H9 (cell line): ENCODE results near the gene GLCE. TPM values are rescaled to one million over a fixed set of nuclear protein-coding genes. Genes with fewer than 3 reads are reported as not detected.

Experiments used
- DNase-seq: peaks from one replicate; pipeline ENCODE4 v3.0.0-alpha.2; 2017
- H2AFZ ChIP-seq: one replicate; pipeline ENCODE4 v1.6.1; 2013; ENCODE audit warnings: mild to moderate bottlenecking, low read length, control low read depth, moderate library complexity
- H2AK5ac ChIP-seq: 2 replicates; pipeline ENCODE4 v1.6.1; 2013; ENCODE audit warnings: low read length, control low read depth, mixed read lengths; ENCODE audit not compliant: insufficient read length
- H2BK120ac ChIP-seq: one replicate; pipeline ENCODE4 v1.6.1; 2013; ENCODE audit warnings: low read depth, mild to moderate bottlenecking, low read length, control low read depth, inconsistent platforms; ENCODE audit not compliant: poor library complexity, severe bottlenecking
- H2BK12ac ChIP-seq: 2 replicates; pipeline ENCODE4 v1.6.1; 2013; ENCODE audit warnings: low read length, control low read depth, mixed read lengths, low read depth; ENCODE audit not compliant: insufficient read length
- H2BK15ac ChIP-seq: 2 replicates; pipeline ENCODE4 v1.6.1; 2013; ENCODE audit warnings: low read depth, low read length, control low read depth
- H2BK20ac ChIP-seq: one replicate; pipeline ENCODE4 v1.6.1; 2013; ENCODE audit warnings: low read depth, mild to moderate bottlenecking, low read length, control low read depth, inconsistent platforms; ENCODE audit not compliant: poor library complexity, severe bottlenecking
- H2BK5ac ChIP-seq: 2 replicates; pipeline ENCODE4 v1.6.1; 2013; ENCODE audit warnings: low read length, control low read depth, mixed read lengths; ENCODE audit not compliant: insufficient read length
- H3K14ac ChIP-seq: 2 replicates; pipeline ENCODE4 v1.6.1; 2013; ENCODE audit warnings: low read length, control low read depth; ENCODE audit not compliant: insufficient read depth
- H3K18ac ChIP-seq: 2 replicates; pipeline ENCODE4 v1.6.1; 2013; ENCODE audit warnings: low read depth, mild to moderate bottlenecking, mixed read lengths, low read length, control low read depth; ENCODE audit not compliant: insufficient read length
- H3K23ac ChIP-seq: 2 replicates; pipeline ENCODE4 v1.6.1; 2013; ENCODE audit warnings: low read length, control low read depth, mixed read lengths, low read depth; ENCODE audit not compliant: insufficient read length
- H3K23me2 ChIP-seq: 2 replicates; pipeline ENCODE4 v1.6.1; 2013; ENCODE audit warnings: low read depth, mild to moderate bottlenecking, mixed read lengths, low read length, control low read depth; ENCODE audit not compliant: insufficient read length, poor library complexity, severe bottlenecking
- H3K27ac ChIP-seq: 2 replicates; pipeline ENCODE4 v1.5.1; 2013; ENCODE audit warnings: low read length, control low read depth, mixed read lengths, low read depth; ENCODE audit not compliant: insufficient read length
- H3K27me3 ChIP-seq: 2 replicates; pipeline ENCODE4 v1.6.1; 2013; ENCODE audit warnings: low read length, control low read depth, inconsistent platforms; ENCODE audit not compliant: insufficient read depth
- H3K4ac ChIP-seq: 2 replicates; pipeline ENCODE4 v1.6.1; 2013; ENCODE audit warnings: low read depth, mild to moderate bottlenecking, control low read depth, inconsistent platforms, low read length, moderate library complexity
- H3K4me1 ChIP-seq: 2 replicates; pipeline ENCODE4 v1.6.1; 2013; ENCODE audit warnings: low read length, control low read depth, inconsistent platforms; ENCODE audit not compliant: insufficient read depth
- H3K4me2 ChIP-seq: 2 replicates; pipeline ENCODE4 v1.6.1; 2013; ENCODE audit warnings: low read length, control low read depth, mixed read lengths; ENCODE audit not compliant: insufficient read length, insufficient read depth
- H3K56ac ChIP-seq: 2 replicates; pipeline ENCODE4 v1.6.1; 2013; ENCODE audit warnings: low read depth, mild to moderate bottlenecking, mixed read lengths, low read length, control low read depth; ENCODE audit not compliant: insufficient read length
- H3K79me1 ChIP-seq: 2 replicates; pipeline ENCODE4 v1.6.1; 2013; ENCODE audit warnings: low read depth, mild to moderate bottlenecking, moderate library complexity, low read length, control low read depth, inconsistent platforms; ENCODE audit not compliant: insufficient read depth, poor library complexity, severe bottlenecking
- H3K79me2 ChIP-seq: 2 replicates; pipeline ENCODE4 v1.6.1; 2013; ENCODE audit warnings: low read length, control low read depth, inconsistent platforms; ENCODE audit not compliant: insufficient read depth
- H3K9ac ChIP-seq: 2 replicates; pipeline ENCODE4 v1.6.1; 2013; ENCODE audit warnings: low read length, control low read depth, mixed read lengths; ENCODE audit not compliant: insufficient read length; ENCODE audit errors: extremely low read depth
- H3K9me3 ChIP-seq: one replicate; pipeline ENCODE4 v1.6.1; 2013; ENCODE audit warnings: low read depth, low read length, inconsistent platforms; ENCODE audit not compliant: control insufficient read depth
- H3T11ph ChIP-seq: one replicate; pipeline ENCODE4 v1.6.1; 2013; ENCODE audit warnings: mild to moderate bottlenecking, low read length, control low read depth, inconsistent platforms
- H4K20me1 ChIP-seq: one replicate; pipeline ENCODE4 v1.6.1; 2013; ENCODE audit not compliant: control insufficient read depth, insufficient read length, insufficient read depth
- H4K5ac ChIP-seq: 2 replicates; pipeline ENCODE4 v1.6.1; 2013; ENCODE audit warnings: low read depth, mild to moderate bottlenecking, mixed read lengths, low read length, control low read depth; ENCODE audit not compliant: insufficient read length
- H4K8ac ChIP-seq: replicated peaks from 2 replicates; pipeline ENCODE4 v1.6.1; 2013; ENCODE audit warnings: low read length, control low read depth, mixed read lengths, low read depth; ENCODE audit not compliant: insufficient read length
- H4K91ac ChIP-seq: 2 replicates; pipeline ENCODE4 v1.6.1; 2013; ENCODE audit warnings: low read depth, mild to moderate bottlenecking, moderate library complexity, mixed read lengths, low read length, control low read depth; ENCODE audit not compliant: insufficient read length
- H3K27ac Mint-ChIP-seq, 3 experiments: 2 replicates in 2 of 3; 3 replicates in 1 of 3; pipeline ENCODE4 v1.8.0; 2020 to 2021; ENCODE audit warnings: mixed read lengths in 3 of 3, mild to moderate bottlenecking in 1 of 3, moderate library complexity in 1 of 3
- H3K27me3 Mint-ChIP-seq: 2 replicates; pipeline ENCODE4 v1.8.0; 2021; ENCODE audit warnings: low read depth, mild to moderate bottlenecking, moderate library complexity, mixed read lengths
- H3K36me3 Mint-ChIP-seq, 3 experiments: 2 replicates in 2 of 3; 3 replicates in 1 of 3; pipeline ENCODE4 v1.8.0; 2020 to 2021; ENCODE audit warnings: low read depth in 3 of 3, mixed read lengths in 3 of 3; ENCODE audit not compliant: insufficient read depth in 1 of 3
- H3K4me1 Mint-ChIP-seq, 2 experiments: 2 replicates each; pipeline ENCODE4 v1.8.0; 2020; ENCODE audit warnings: mixed read lengths in 2 of 2
- H3K4me3 Mint-ChIP-seq, 2 experiments: 2 replicates in 1 of 2; 3 replicates in 1 of 2; pipeline ENCODE4 v1.8.0; 2020 to 2021; ENCODE audit warnings: mild to moderate bottlenecking in 2 of 2, mixed read lengths in 2 of 2, moderate library complexity in 1 of 2
- H3K9me3 Mint-ChIP-seq, 2 experiments: 2 replicates in 1 of 2; 3 replicates in 1 of 2; pipeline ENCODE4 v1.8.0; 2020; ENCODE audit warnings: mild to moderate bottlenecking in 2 of 2, mixed read lengths in 2 of 2, moderate library complexity in 1 of 2
- total RNA-seq: library from RNA; stranded (reverse); gene quantifications from 2 replicates; pipeline ENCODE4 v1.2.1, GENCODE V29; 2021
- TF ChIP-seq, protein P1 (sequence below): fragments of 200-600 bp; sonication (generic); conservative IDR thresholded peaks from 3 replicates; pipeline ENCODE4 v1.8.0; 2021; ENCODE audit warnings: antibody characterized with exemption, mild to moderate bottlenecking

Gene GLCE
- total RNA-seq, 1 experiment from 2014 or later: 12.2 TPM

DNA sequence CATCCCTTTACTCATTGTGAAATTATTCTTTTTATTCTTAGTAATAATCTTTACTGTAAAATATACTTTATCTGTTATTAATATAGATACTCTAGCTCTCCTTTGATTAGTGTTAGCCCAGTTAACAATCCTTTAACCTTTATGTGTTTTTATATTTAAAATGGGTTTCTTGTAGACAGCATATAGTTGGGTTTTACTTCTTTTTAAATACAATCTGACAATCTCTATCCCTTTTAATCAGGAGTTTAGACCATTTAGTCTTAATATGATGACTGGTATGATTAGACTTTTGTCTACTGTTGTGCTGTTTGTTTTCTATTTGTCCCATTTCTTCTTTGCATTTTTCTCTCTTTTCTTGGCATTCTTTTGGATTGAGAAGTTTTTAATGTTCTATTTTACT, 30.1 kb downstream of the GLCE start:
- Histone ChIP-seq H4K5ac (no peak overlapping the region), H2BK120ac (no peak overlapping the region), H3K4me1 (peaks cover 8% of the 10 kb centered on the region), H3K27ac (no peak overlapping the region), H3K56ac (no peak overlapping the region), H2AFZ (no peak overlapping the region), H3K27me3 (no peaks in the 10 kb centered on the region), H3K14ac (no peak overlapping the region), H3K9me3 (no peaks in the 10 kb centered on the region), H2BK15ac (no peak overlapping the region), H3K79me1 (peaks cover 1% of the 10 kb centered on the region), H2BK12ac (no peak overlapping the region), H3K79me2 (peaks cover 2% of the 10 kb centered on the region; the same call in 1 of the 2 replicates), H4K20me1 (no peaks in the 10 kb centered on the region), H4K91ac (no peak overlapping the region), H3K23me2 (no peaks in the 10 kb centered on the region), H3K23ac (no peak overlapping the region), H3T11ph (no peak overlapping the region), H2BK5ac (no peak overlapping the region), H3K4me2 (no peak overlapping the region), H3K18ac (no peak overlapping the region), H3K4ac (no peak overlapping the region), H2BK20ac (no peak overlapping the region), H4K8ac (no peak overlapping the region), H2AK5ac (no peak overlapping the region), H3K9ac (no peak overlapping the region)
- Mint-ChIP-seq H3K4me3 (no peak overlapping the region), H3K27ac (no peak overlapping the region), H3K27me3 (no peaks in the 10 kb centered on the region), H3K4me1 (peaks cover 19 to 30% of the 10 kb centered on the region in 2 experiments), H3K9me3 (peaks cover 4 to 9% of the 10 kb centered on the region in 2 experiments; a peak in 3 of 5 replicates), H3K36me3 (peaks cover 0 to 18% (median 14%) of the 10 kb centered on the region in 3 experiments; a peak in 4 of 7 replicates)
- no peak for DNase-seq
- TF ChIP-seq, protein P1, sequence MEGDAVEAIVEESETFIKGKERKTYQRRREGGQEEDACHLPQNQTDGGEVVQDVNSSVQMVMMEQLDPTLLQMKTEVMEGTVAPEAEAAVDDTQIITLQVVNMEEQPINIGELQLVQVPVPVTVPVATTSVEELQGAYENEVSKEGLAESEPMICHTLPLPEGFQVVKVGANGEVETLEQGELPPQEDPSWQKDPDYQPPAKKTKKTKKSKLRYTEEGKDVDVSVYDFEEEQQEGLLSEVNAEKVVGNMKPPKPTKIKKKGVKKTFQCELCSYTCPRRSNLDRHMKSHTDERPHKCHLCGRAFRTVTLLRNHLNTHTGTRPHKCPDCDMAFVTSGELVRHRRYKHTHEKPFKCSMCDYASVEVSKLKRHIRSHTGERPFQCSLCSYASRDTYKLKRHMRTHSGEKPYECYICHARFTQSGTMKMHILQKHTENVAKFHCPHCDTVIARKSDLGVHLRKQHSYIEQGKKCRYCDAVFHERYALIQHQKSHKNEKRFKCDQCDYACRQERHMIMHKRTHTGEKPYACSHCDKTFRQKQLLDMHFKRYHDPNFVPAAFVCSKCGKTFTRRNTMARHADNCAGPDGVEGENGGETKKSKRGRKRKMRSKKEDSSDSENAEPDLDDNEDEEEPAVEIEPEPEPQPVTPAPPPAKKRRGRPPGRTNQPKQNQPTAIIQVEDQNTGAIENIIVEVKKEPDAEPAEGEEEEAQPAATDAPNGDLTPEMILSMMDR: no peak
